HG03575 (cell line): Measurements from ENCODE around the gene RFPL4A.

Source experiments
- ATAC-seq: cut with Tn5 transposase; IDR thresholded peaks from one replicate; pipeline ENCODE4 v1.9.1; 2021; ENCODE audit not compliant: unreplicated experiment, insufficient number of reproducible peaks, low FRiP score; ENCODE audit errors: extremely low read depth

Gene RFPL4A

DNA sequence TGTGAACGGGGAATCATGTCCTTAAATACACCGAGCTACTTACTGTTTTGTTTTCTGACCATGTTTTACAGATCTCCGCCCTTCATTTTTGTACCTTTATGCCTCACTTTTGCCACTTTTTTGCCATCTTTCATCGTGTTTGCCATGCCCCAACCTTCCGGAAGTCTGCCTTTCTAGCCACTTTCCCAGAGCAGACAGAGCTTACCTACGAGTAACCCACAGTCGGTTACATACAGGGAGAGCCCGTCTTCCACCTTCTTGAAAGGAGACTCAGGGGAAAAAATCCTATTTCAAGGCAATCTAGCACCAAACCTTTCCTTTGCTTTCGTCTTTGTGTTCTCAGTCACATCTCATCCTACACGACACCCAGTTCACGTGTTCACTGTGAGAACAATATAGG is 36.1 kb downstream of the RFPL4A start:
- ATAC-seq, result no peak

- ATAC-seq, result no peak
Observed at GRCh38 chr19:55801416-55801815, 42.5 kb downstream of the RFPL4A start.

DNA sequence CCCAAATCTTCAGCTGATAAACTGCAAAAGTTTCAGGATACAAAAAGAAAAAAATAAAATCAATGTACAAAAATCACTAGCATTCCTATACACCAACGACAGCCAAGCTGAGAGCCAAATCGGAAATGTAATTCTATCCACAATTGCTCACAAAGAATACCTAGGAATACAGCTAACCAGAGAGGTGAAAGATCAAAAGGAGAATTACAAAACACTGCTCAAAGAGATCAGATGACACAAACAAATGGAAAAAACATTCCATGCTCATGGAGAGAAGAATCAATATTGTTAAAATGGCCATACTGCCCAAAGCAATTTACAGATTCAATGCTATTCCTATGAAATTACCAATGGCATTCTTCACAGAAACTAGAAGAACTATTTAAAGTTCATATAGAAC is 43.4 kb downstream of the RFPL4A start:
- ATAC-seq, result no peak

- no peak for ATAC-seq
Observed at GRCh38 chr19:55809381-55810058, 50.6 kb downstream of the RFPL4A start.

- ATAC-seq, result no peak
Observed at GRCh38 chr19:55811340-55811739, 52.4 kb downstream of the RFPL4A start.

DNA sequence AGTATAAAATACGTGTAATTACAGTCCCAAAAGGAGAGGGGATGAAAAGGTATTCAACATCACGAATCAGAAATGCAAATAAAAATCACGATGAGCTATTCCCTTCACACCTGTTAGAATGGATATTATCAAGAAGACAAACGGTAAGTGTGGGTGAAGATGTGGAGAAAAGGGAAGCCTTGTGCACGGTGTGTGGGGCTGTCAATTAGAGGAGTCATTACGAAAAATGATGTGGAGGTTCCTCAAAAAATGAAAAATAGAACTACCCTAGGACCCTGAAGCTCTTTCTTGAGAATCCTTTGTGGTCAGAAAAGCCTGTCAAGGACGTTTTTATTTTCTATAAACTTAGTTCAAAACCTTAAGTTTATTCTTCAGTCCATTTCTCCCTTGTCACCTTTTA is 53.6 kb downstream of the RFPL4A start:
- ATAC-seq, result no peak
